Measurements from ENCODE around the gene OR2A14. TPM values are rescaled to one million over a fixed set of nuclear protein-coding genes. Genes with fewer than 3 reads are reported as not detected.
"Not testable (repeated sequence)": the region's sequence is repeated elsewhere in the genome, so short reads cannot be mapped to it uniquely, and the experiment has no call there.

OR2A14 gene
- total RNA-seq, 1 experiment from 2014 or later: not detected

DNA sequence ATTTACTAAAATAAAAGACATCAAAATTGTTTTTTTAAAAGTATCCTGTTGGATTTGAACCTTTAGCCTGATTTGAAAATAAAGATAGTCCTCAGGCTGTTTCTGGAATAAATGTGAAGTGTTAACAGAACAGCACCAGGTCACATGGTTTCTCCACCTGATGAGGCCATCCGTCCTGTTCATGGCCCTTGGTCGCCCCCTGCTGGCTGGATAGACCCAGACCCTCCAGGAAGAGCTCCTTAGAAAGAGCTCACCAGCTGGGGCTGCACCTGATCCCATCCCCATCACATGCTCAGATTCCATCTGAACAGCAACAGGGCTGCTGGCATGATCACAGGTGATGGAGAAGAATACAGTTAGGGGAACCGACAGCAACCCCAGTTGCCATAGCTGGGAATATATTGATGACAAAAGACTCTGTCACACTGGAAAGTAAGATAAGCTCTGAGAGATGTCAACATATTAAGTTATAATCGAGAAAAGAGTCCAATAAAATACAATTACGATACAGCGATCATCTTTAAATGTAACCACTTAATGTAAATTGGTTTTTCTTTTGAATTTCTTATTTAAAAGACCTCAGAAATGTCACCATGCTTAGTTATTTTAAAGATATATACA lies 4.8 kb downstream of the OR2A14 start:
- Histone ChIP-seq H3K36me3 (ENCODE audit: control insufficient read depth, insufficient read depth, low read length) (no peaks in the 10 kb centered on the region), H3K27me3 (ENCODE audit: control insufficient read depth, insufficient read depth, low read length) (no peaks in the 10 kb centered on the region), H3K27ac (ENCODE audit: low read length) (no peak overlapping the region), H3K9me3 (ENCODE audit: control insufficient read depth, insufficient read depth, low read depth, low read length) (no peaks in the 10 kb centered on the region), H3K4me3 (ENCODE audit: low read depth in 2 of 2, low read length in 2 of 2) (no peak overlapping the region), H3K4me1 (ENCODE audit: control insufficient read depth, insufficient read depth, low read length) (no peaks in the 10 kb centered on the region)
- ATAC-seq (peak; percentile 99), DNase-seq (ENCODE audit: low read depth, low spot score) (peak; percentile 72)
- in situ Hi-C loops (cut with HindIII; ENCODE audit: low pct_unique_long_range_greater_than_20kb, low sequenced_read_pairs) (no loop called here), intact Hi-C loops (cut with micrococcal nuclease; ENCODE audit: unreplicated experiment) (no loop called here)
- TF ChIP-seq, protein P1, sequence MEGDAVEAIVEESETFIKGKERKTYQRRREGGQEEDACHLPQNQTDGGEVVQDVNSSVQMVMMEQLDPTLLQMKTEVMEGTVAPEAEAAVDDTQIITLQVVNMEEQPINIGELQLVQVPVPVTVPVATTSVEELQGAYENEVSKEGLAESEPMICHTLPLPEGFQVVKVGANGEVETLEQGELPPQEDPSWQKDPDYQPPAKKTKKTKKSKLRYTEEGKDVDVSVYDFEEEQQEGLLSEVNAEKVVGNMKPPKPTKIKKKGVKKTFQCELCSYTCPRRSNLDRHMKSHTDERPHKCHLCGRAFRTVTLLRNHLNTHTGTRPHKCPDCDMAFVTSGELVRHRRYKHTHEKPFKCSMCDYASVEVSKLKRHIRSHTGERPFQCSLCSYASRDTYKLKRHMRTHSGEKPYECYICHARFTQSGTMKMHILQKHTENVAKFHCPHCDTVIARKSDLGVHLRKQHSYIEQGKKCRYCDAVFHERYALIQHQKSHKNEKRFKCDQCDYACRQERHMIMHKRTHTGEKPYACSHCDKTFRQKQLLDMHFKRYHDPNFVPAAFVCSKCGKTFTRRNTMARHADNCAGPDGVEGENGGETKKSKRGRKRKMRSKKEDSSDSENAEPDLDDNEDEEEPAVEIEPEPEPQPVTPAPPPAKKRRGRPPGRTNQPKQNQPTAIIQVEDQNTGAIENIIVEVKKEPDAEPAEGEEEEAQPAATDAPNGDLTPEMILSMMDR (IDR thresholded peaks at IDR 0.05): peak; percentile 93
- TF ChIP-seq, protein P2, sequence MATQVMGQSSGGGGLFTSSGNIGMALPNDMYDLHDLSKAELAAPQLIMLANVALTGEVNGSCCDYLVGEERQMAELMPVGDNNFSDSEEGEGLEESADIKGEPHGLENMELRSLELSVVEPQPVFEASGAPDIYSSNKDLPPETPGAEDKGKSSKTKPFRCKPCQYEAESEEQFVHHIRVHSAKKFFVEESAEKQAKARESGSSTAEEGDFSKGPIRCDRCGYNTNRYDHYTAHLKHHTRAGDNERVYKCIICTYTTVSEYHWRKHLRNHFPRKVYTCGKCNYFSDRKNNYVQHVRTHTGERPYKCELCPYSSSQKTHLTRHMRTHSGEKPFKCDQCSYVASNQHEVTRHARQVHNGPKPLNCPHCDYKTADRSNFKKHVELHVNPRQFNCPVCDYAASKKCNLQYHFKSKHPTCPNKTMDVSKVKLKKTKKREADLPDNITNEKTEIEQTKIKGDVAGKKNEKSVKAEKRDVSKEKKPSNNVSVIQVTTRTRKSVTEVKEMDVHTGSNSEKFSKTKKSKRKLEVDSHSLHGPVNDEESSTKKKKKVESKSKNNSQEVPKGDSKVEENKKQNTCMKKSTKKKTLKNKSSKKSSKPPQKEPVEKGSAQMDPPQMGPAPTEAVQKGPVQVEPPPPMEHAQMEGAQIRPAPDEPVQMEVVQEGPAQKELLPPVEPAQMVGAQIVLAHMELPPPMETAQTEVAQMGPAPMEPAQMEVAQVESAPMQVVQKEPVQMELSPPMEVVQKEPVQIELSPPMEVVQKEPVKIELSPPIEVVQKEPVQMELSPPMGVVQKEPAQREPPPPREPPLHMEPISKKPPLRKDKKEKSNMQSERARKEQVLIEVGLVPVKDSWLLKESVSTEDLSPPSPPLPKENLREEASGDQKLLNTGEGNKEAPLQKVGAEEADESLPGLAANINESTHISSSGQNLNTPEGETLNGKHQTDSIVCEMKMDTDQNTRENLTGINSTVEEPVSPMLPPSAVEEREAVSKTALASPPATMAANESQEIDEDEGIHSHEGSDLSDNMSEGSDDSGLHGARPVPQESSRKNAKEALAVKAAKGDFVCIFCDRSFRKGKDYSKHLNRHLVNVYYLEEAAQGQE (IDR thresholded peaks at IDR 0.05; ENCODE audit: insufficient read depth in 1 of 2, low read depth in 2 of 2, low read length in 1 of 2): no peak
- TF ChIP-seq SIN3A (IDR thresholded peaks at IDR 0.05; ENCODE audit: borderline replicate concordance, insufficient read depth, low read depth, low read length): no peak
- ChIA-PET CTCF (interaction anchor here (0.6 to 0.8 kb wide), 4 partner anchors 24 to 593 kb away, joined by 3 to 5 read pairs (median 3); partner anchors contain the start of gene TCAF1), POLR2A (no interaction called here)
- BruUV-seq (replicated peaks): no TSS peak

DNA sequence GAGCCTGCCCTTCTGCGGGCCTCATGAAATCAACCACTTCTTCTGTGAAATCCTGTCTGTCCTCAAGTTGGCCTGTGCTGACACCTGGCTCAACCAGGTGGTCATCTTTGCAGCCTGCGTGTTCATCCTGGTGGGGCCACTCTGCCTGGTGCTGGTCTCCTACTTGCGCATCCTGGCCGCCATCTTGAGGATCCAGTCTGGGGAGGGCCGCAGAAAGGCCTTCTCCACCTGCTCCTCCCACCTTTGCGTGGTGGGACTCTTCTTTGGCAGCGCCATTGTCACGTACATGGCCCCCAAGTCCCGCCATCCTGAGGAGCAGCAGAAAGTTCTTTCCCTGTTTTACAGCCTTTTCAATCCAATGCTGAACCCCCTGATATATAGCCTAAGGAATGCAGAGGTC lies 6.6 kb downstream of the OR2A14 start:
- DNase-seq (ENCODE audit: low read depth, low spot score); BruUV-seq (replicated peaks); H3K9me3 ChIP-seq (ENCODE audit: control insufficient read depth, insufficient read depth, low read depth, low read length); H3K4me1 ChIP-seq (ENCODE audit: control insufficient read depth, insufficient read depth, low read length); POLR2A ChIA-PET; CTCF ChIA-PET; ATAC-seq; H3K27ac ChIP-seq (ENCODE audit: low read length); H3K27me3 ChIP-seq (ENCODE audit: control insufficient read depth, insufficient read depth, low read length); H3K4me3 ChIP-seq (ENCODE audit: low read depth in 2 of 2, low read length in 2 of 2); in situ Hi-C loops (cut with HindIII; ENCODE audit: low pct_unique_long_range_greater_than_20kb, low sequenced_read_pairs); H3K36me3 ChIP-seq (ENCODE audit: control insufficient read depth, insufficient read depth, low read length); intact Hi-C loops (cut with micrococcal nuclease; ENCODE audit: unreplicated experiment): not testable (repeated sequence)

DNA sequence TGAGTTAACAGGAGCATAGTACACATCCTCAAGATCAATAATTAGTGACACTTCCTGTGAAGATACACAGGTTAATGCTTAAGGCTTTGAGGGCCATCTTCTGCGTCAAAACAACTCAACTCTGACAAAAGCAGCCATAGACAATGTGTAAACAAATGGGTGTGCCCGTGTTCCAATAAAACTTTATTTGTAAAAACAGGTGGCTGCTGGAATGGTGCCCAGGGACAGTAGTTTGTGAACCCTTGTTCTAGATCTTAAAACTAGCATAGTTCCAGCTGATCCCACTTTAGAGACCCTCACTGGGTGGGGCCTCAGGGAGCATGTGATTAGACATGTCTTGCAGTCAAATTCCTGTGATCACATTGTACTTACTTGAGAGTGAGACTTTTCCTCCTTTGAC lies 7.8 kb downstream of the OR2A14 start:
- H3K9me3 ChIP-seq (ENCODE audit: control insufficient read depth, insufficient read depth, low read depth, low read length): no peaks in the 10 kb centered on the region
- H3K27me3 ChIP-seq (ENCODE audit: control insufficient read depth, insufficient read depth, low read length): no peaks in the 10 kb centered on the region; the same call in 1 of the 2 replicates
- in situ Hi-C loops (cut with HindIII; ENCODE audit: low pct_unique_long_range_greater_than_20kb, low sequenced_read_pairs): no loop called here
- H3K4me1 ChIP-seq (ENCODE audit: control insufficient read depth, insufficient read depth, low read length): no peaks in the 10 kb centered on the region
- no peaks in the 10 kb centered on the region for H3K36me3 ChIP-seq (ENCODE audit: control insufficient read depth, insufficient read depth, low read length)
- ChIA-PET CTCF (no interaction called here), POLR2A (no interaction called here)
- TF ChIP-seq TCF7L2 (IDR thresholded peaks at IDR 0.05; ENCODE audit: low read depth, low read length) (no peak), POLR2AphosphoS5 (IDR thresholded peaks at IDR 0.05; ENCODE audit: low read depth, low read length) (no peak), SIN3A (IDR thresholded peaks at IDR 0.05; ENCODE audit: borderline replicate concordance, insufficient read depth, low read depth, low read length) (no peak)
- TF ChIP-seq, protein P2 (IDR thresholded peaks at IDR 0.05; ENCODE audit: insufficient read depth in 1 of 2, low read depth in 2 of 2, low read length in 1 of 2): no peak
- TF ChIP-seq, protein P1 (IDR thresholded peaks at IDR 0.05): no peak
- H3K4me3 ChIP-seq (ENCODE audit: low read depth in 2 of 2, low read length in 2 of 2): no peak overlapping the region
- H3K27ac ChIP-seq (ENCODE audit: low read length): no peak overlapping the region
- BruUV-seq (replicated peaks): no TSS peak
- ATAC-seq (no peak), DNase-seq (ENCODE audit: low read depth, low spot score) (no peak)
- intact Hi-C loops (cut with micrococcal nuclease; ENCODE audit: unreplicated experiment): no loop called here
